Islet of Langerhans (tissue), 1 donor: Measurements from ENCODE around the gene TRABD2A.

ENCODE experiments used
- FAIRE-seq: peaks from one replicate; lab custom pipeline; 2011; peaks lifted over from hg19 to GRCh38; lab: Jason Lieb, UNC

The TRABD2A gene

DNA sequence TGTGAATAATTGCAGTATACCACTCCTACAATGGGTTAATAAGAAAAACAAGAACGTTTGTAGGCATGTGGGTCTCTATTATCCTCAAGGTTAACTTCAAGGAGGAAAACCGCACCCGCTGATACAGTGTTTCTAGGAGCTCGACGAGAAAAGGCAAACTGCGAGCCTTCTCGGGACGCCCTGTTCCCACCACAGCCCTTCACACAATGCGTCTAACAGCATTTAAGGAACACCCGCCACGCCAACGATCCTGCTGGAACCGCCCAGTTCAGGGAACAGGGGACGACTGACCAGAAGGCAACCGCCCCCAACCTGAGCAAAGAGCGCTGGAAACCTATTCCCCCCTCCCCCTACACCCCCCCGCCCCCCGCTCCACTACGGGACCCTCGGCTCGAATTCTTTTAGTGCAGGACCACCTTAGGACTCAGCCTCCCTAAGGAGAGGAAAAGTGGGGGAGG, 23.9 kb upstream of the TRABD2A start:
- FAIRE-seq: no peak

DNA sequence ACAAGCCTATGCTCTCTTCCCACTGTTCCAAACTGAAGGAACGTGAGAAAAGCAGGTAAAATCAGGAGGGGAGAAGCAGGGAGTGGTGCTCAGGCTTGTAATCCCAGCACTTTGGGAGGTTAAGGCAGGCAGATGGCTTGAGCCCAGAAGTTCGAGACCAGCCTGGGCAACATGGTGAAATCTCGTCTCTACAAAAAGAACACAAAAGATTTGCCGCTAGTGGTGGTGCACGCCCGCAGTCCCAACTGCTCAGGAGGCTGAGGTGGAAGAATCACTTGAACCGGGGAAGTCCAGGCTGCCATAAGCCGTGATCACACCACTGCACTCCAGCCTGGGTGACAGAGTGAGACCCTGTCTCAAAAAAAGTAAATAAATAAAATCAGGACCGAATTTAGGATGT, 23.3 kb upstream of the TRABD2A start:
- no peak for FAIRE-seq

DNA sequence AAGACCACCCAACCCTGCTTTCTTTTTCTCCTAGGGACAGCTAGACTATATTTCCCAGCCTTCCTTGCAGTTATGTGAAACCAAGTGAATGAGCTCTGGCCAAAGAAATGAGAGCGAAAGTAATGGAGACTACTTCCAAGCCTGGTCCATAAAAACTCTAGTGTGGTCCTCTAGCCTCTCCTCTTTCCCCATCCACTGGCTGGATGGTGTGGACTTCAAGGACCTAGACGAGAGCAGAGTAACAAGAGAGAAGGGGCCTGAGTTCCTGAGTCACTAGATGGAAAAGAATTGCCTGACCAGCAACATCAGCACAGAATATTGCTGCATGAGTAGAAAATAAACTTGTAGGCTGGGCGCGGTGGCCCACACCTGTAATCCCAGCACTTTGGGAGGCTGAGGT, 21.6 kb upstream of the TRABD2A start:
- FAIRE-seq: no peak

DNA sequence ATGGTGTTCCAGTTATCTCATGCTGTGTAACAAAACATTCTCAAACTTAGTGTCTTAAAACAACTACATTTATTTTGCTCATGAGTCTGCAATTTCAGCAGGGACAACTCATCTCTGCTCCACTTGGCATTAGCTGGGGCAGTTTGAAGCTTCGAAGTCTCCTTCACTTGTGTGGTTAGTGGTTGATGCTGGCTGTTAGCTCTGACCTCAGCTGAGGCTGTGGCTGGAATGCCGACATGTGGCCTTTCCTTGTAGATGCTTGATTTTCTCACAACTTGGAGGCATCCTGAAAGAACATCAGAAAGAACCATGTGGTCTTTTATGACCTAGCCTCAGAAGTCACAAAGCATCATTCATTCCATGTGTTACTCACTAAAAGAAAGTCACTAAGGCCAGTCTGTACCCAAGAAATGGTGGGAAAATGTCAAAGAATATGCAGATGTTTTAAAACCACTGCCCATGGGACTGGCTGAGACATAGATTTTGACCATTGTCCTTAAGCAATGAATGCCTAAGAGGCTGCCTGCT, 20.8 kb upstream of the TRABD2A start:
- no peak for FAIRE-seq

DNA sequence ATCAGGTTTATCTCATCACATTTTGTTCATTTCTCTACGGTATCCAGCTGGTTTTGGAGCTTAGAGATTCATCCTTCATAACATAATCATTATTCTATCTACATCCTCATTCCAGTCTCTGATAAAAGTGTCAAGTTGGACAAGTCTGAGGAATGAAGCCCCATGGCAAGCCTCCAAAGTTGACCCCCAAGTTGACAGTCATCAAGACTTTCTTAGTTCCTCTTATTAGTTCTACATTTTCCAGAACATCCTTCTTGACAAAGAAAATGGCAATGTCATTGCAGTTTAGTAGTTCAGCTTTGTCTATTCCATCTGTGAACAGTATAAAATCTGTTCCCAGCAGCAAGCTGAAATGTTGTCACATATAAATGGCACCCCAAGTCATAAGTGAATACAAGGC, 20.1 kb upstream of the TRABD2A start:
- FAIRE-seq: no peak

DNA sequence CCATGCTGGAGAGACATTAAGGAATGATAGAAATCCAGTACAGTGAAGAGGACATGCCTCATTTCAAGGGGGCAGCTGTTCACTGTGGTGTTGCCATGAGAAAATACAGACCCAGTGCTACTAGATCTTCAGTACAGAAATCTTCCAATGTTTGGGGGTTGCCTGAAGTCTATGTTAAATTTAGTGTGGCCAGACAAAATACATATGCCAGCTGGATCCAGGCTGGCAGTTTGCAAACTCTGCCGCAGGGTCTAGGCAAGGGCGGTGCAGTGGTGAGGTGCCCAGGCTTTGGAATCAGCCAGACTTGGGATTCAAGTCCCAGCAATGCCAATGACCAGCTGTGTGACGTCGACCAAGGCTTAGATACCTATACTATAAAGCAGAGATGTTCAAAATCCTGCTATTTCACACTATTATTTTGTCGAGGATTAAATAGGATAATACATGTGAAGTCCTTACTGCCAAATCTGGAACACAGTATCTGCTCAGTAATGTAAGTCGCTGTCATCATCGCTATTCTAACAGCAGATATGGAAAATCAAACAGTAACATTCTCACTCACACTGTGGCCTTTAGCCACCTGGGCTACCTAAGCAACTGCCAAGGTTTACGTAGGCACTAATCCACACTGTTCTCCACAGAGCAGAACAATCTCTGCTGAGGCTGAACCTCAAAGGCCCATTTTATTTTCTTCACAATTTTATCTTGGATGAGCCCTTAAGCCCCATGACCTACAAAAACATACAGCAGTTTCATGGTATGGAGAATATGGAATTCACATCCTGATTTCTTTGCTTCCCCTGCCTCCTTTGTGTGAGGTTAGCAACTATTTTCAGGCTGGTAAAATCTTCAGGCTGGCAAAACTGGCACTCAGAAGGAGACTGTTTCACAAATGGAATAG, 18.7 kb upstream of the TRABD2A start:
- no peak for FAIRE-seq

DNA sequence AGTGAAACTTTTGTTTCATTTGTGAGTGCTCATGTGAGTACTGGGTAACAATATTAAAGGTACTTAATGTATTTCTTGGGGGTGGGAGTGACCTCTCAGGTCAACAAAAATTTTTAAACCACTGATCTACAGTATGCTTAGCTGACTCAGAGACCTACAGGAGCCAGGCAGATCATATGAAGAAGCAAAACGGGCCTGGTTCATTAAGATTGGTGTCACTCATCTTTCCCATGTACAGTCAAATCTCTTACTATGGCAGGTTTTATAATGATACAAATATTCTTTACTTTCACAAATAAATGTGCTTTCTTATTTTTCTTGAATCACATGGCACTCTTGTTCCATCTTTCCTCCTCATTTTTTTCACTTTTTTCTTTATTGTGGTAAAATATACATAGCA, 16.9 kb upstream of the TRABD2A start:
- no peak for FAIRE-seq

DNA sequence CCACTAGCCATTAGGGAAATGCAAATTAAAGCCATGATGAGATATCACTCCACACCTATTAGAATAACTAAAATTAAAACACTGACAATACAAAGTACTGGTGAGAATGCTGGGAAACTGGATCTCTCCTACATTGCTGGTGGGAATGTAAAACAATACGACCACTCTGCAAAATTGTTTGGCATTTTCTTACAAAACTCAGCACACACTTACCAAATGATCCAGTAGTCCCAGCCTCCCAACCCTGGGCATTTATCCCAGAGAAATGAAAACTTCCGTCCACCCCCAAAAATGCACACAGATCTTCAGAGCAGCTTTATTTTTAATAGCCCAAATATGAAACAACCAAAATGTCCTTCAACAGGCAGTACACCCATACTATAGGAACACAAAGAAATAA, 15.7 kb upstream of the TRABD2A start:
- FAIRE-seq: no peak

DNA sequence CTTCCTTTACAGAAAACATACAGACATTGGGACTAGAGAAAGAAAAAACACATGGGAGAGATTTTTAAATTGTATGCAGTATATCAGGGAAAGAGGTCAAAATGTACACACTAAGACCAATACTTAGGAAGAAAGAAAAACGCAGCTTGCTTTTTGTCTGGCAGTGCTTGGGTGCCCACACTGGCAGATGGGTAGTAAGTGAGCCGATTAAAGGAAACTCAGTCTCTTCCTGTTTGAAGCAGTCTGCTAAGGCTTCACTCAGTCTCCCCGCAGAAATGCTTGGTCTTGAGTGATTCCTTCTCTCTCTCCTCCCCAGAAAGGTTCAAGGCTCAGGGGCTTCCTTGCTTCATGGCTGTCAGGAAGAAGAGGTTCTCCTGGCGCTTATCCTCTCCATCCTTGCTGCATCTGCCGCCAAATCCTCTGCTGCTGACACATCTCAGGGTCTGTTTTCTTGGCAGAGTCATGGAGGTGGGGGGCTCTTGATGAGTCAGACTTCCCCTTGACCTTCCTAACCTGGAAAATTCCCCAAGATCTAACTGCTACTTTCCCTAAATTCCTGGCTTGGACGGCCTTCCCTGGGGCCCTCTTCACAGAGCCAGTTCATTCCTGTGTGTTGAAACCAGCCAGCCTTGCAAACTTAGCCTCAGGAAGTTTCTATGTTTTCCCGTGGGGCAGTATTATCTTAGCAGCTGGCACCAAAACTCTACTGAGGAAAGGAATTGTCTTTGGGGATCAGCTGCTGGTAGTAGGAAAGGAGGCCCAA, 14.1 kb upstream of the TRABD2A start:
- no peak for FAIRE-seq

DNA sequence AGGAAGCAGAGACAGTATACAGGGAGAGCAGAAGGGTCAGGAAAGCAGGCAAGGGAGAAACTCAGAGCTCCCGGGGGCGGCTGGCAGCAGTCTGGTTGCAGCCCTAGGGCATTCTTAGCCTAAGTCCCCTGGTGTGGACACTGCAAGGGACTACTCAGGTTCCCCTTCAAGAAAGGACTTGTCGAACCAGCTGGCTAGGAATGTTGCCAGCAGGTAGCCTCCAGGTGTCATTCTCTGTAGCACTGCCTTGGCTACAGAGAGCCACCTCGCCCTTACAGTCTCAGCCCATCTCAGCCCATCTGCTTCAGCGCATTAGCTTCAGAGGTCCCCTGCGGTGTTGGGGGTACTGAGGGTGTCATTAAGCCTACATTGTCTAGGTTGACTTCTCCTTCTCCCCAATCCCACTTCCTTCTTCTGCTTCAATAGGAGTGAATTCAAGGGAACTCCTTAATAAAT, 13.3 kb upstream of the TRABD2A start:
- FAIRE-seq: no peak

DNA sequence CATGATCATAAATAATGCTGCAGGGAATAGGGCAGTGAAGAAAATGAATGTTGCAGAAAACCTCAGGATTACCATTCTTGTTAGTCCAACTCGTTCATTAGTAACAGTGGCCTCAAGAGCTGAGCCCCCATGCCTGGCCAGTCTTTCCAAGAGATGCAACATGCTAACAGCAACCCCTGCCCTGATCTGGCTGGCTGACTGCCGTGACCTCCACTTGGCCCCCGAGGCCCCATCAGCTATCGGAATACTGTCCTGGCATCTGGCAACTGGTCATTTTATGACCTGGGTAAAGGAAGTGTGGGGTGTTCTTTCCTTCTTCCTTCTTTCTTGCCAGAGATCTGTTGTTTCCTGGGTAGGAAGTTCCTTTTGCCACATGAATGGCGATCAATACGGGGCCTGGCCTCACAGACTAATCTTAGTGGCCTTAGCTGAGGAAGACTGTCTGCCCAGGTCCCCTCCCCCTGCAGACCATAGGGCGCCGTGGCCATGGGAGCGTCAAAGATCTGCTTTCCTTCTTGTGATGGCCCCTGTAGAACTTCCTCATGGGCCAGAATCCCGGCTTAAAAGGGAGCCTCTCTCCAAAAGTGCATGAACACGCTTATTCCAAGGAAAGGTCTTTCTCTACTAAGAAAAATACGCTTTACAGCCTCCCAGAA, 10.6 kb upstream of the TRABD2A start:
- FAIRE-seq: no peak

DNA sequence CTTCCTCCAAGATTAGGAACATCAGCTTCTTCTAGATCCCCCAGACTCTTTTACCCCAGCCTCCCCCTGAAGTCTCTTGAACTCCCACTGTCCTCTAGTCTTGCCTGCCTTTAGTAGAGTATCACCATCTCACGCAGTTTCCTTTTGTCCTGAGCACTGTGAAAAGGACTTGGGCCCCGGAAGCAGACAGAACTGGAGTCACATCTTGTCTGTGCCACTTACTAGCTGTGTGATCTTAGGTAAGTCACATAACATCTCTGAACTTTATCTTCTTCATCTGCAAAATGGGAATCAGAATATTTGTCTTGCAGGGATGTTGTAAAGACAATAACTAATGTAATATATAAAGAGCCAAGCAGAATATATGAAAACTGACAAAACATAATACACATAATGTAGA, 8.4 kb upstream of the TRABD2A start:
- FAIRE-seq: no peak

DNA sequence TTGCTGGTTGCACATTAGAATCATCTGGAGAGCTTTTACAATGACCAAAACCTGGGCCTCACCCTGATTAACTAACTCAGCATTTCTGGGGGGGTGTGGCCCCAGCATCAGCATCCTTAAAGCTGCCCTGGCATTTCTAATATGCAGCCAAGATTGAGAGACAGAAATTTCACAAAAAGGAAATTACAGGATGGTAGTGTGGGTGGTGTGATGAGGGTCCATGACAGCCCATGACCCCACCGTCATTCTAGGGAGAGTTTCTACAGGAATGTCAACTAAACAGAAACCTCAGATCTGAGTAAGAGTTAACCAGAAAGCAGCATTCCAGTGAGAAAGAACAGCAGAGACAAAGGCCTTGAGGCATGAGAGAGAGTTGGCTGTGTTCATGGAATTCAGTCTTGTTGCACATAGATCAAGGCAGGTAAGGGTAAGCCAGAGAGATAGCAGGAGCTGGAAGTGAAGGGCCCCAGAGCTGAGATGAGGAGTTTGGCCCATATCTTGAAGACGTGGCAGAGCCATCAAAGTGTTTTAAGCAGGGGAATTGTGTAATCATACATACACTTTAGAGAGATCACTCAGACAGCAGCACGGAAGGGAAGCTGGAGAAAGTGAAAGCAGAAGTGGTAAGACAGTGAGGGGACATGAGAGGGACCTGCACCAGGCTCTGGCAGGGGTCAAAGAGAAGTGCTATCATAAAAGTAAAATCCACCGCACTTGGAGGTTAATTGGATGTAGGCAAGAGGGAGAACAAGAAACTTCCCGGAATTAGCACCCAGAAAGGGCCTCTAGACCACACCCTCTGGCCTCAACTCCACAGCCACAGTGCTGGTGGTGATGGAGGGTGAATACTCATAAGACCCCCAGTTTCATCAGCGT, 7.8 kb upstream of the TRABD2A start:
- no peak for FAIRE-seq

DNA sequence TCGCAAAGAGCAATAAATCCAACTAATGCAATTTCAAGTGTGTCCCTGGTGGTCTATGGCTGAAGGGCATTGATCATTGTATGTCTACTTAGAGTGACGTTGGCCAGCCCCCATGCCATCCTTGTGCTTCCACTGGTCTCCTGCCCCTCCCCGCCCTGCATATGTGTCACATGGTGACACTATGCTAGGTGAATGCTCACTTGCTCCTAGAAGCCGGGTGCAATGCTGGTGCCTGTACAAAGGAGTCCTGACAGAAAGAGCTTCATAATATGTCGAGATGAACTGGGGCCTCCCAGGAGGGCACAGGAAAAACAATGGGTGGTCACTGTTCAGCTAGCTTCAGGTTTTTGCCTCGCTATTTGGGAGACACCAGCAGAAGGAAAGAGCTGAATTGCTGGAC, 5.9 kb upstream of the TRABD2A start:
- no peak for FAIRE-seq

DNA sequence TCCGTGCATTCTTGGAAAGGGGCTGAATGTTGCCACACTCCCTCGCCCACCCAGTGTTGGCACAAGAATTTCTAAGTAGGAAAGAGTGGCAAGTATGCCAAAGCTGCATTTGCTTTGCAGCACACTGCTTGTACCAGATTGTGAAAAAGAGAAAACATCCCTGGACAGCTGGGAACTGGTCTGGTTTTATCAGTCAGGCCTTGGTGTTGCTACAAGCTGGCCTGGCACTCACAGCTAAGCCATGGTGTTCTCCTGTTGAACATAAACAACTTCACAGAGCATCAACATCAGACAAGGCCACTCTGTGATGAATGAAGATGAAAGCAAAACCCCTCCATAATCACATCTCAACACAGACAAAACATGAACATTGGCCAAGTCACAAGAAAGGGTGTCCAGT, 4.2 kb upstream of the TRABD2A start:
- FAIRE-seq: no peak

DNA sequence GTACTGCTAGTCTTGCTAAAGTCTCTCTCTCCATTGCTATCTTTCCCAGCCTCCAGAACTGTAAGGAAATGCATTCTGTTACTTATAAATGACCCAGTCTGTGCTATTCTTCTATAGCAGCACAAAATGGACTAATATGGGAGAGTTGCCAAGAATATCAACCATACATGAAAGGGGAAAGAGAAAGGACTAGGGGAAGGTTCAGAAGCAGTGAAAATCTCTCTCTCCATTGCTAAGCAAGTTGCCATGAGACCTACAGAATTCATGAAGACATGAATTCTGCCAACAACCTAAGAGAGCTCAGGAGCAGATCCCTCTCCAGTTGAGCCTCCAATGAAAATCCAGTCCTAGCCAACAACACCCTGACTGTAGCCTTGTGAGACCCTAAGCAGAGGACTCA, 3.6 kb upstream of the TRABD2A start:
- no peak for FAIRE-seq

DNA sequence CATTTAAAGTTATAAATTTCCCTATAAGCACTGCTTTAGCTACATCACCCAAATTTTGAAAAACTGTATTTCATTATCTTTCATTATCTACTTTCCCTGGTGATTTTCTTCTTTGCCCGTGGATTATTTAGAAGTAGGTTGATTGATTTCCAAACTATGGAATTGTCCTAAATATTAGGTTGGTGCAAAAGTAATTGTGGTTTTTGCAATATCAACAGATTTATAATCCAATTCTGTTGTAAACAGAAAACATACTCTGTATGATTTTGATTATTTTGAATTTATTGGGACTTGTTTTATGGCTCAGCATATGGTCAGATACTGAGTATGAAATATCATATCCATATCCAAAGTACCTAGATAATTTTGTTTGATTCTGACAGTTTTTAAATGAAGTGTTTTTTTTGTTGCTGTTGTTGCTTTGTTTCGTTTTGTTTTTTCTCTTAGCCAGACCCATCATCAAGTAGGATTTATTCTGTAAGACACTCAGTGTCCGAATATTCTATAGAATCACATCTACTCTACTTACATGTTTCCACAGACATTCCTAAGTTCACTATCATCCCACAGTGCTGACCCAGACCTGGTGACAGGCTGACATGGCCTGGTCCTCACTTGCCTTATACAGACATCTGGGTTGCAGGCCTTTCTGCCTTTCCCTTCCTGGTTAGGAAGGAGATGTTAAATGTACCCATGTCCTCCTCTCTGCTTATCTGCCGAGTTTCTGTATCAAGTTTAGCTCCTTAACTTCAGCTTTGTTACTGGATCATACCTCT, 2.1 kb upstream of the TRABD2A start:
- FAIRE-seq: no peak

DNA sequence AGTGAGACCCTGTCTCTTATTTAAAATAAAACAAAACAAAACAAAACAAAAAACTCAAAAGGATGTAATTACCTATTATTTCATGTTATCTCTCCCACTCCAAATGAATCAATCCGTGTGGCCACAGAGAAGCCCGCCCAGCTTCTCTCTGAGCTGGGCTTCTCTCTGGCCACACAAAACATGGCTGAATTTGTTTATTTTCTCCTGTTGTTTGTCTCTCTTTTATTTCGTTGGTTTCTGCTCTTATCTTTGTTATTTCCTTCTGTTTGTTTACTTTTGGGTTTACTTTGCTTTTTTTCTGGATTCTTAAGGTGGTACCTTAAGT, 1.5 kb upstream of the TRABD2A start:
- no peak for FAIRE-seq

DNA sequence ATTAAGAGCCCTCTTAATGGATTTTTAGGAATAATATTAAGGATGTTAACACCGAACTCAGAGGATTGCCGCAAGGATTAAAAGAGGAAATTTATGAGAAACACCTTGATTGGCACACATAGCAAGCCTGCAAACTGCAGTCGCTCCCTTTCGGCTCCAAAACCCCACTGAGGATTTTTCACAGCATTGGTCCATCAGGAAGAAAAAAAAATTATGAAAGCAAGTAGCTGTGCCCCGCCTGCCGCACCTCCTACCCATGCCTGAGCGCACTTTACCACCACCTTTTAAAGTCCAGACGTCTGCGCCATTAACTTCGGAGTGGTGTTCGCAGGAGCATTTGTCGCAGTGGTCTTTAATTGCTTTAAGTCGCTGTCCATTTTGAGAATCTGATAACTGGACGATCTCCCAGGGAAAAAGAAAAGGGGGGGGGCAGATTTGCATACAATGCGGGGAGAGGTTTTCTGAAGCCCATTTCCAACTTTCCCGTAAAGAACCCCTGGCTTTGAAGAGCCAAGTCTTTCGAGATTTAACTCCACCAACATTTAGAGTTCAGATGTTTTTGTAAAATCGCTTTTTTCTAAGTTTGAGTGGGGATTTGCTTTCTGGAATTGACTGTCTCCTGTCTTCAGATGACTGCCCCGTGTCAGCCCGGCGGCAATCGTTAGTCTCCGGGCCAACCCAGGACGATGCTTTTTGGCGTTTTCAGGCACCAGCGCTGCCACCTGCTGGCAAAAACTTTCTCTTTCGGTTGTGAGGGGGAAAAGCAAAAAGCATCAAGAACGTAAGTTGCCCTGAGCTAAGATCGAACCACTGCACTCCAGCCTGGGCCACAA, 913 bp upstream of the TRABD2A start:
- no peak for FAIRE-seq

DNA sequence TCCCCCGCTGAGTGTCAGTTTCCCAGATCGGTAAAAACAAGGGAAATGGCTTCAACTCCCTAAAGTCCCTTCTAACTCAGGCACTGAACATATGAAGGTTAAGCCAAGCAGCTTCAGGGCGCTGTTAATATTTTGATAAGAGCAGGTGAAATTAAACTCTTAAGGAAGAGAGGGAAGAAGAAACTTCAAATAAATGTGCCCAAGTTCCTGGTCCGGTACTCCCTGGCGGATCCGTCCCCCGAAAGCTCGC, 564 bp downstream of the TRABD2A start:
- FAIRE-seq: no peak
